Upper lobe of right lung (tissue), 1 donor: ENCODE measurements around the gene RIN3. TPM values are rescaled to one million over a fixed set of nuclear protein-coding genes. Genes with fewer than 3 reads are reported as not detected.

Experiments
- ATAC-seq: fragments of 200-7000 bp; cut with Tn5 transposase; one replicate; pipeline ENCODE4 v1.9.1; 2020; ENCODE audit warnings: mild to moderate bottlenecking, moderate library complexity
- DNase-seq: peaks from one replicate; pipeline ENCODE4 v3.0.0-alpha.2; 2020
- H3K27ac ChIP-seq: fragments of 200-600 bp; one replicate; pipeline ENCODE4 v1.8.0; 2022
- H3K27me3 ChIP-seq: fragments of 200-600 bp; one replicate; pipeline ENCODE4 v1.8.0; 2022; ENCODE audit warnings: mild to moderate bottlenecking
- H3K36me3 ChIP-seq: fragments of 200-600 bp; one replicate; pipeline ENCODE4 v1.8.0; 2022
- H3K4me1 ChIP-seq: fragments of 200-600 bp; one replicate; pipeline ENCODE4 v1.8.0; 2022
- H3K4me3 ChIP-seq: fragments of 200-600 bp; one replicate; pipeline ENCODE4 v1.8.0; 2022; ENCODE audit warnings: mild to moderate bottlenecking
- H3K9me3 ChIP-seq: fragments of 200-600 bp; one replicate; pipeline ENCODE4 v1.8.0; 2022
- intact Hi-C: fragments of 100-400 bp; cut with DNase I; formaldehyde crosslinking; loops from one replicate; pipeline ENCODE4 v1.11.0; 2022
- total RNA-seq: library from RNA; stranded (reverse); fragmentation: NEBNext Ultra II Directional; extraction: Animal tissue kit (Norgen Biotek cat#: 25700); gene quantifications from one replicate; pipeline ENCODE4 v1.2.1, GENCODE V29; 2021
- TF ChIP-seq, protein P1 (sequence below): fragments of 200-600 bp; IDR thresholded peaks from one replicate; pipeline ENCODE4 v1.8.0; 2022; ENCODE audit warnings: antibody characterized with exemption
- donor health status: DM: no; HTN: yes; CAD: no; lungs with severe emphysema.

RIN3 gene
- total RNA-seq, 1 donor from 2014 or later, result 56.0 TPM

DNA sequence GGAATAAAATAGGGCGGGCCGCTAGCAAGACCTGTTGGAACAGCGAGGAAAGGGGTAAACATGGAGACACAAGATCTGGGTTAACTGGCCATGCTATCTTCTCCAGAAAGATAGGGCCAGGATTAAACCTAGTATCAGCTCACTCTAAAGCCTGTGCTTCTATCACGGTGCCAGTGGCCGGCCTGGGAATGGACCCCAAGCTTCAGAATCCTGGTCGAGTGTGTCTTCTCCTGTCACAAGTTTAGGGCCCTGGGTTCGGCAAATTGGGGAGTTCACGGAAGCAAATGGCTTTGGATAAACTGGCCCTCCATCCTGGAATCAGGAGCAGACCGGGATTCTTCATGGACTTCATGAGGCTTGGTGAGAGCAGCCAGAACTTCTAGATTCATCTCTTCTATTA, 152.7 kb downstream of the RIN3 start:
- Histone ChIP-seq H3K4me3 (no peak overlapping the region), H3K27me3 (no peaks in the 10 kb centered on the region), H3K27ac (peak overlapping the region; percentile 42), H3K4me1 (peaks cover 17% of the 10 kb centered on the region), H3K36me3 (peaks cover 49% of the 10 kb centered on the region), H3K9me3 (no peaks in the 10 kb centered on the region)
- ATAC-seq (no peak), DNase-seq (no peak)
- intact Hi-C loops, result no loop called here
- TF ChIP-seq, protein P1, sequence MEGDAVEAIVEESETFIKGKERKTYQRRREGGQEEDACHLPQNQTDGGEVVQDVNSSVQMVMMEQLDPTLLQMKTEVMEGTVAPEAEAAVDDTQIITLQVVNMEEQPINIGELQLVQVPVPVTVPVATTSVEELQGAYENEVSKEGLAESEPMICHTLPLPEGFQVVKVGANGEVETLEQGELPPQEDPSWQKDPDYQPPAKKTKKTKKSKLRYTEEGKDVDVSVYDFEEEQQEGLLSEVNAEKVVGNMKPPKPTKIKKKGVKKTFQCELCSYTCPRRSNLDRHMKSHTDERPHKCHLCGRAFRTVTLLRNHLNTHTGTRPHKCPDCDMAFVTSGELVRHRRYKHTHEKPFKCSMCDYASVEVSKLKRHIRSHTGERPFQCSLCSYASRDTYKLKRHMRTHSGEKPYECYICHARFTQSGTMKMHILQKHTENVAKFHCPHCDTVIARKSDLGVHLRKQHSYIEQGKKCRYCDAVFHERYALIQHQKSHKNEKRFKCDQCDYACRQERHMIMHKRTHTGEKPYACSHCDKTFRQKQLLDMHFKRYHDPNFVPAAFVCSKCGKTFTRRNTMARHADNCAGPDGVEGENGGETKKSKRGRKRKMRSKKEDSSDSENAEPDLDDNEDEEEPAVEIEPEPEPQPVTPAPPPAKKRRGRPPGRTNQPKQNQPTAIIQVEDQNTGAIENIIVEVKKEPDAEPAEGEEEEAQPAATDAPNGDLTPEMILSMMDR, result no peak

DNA sequence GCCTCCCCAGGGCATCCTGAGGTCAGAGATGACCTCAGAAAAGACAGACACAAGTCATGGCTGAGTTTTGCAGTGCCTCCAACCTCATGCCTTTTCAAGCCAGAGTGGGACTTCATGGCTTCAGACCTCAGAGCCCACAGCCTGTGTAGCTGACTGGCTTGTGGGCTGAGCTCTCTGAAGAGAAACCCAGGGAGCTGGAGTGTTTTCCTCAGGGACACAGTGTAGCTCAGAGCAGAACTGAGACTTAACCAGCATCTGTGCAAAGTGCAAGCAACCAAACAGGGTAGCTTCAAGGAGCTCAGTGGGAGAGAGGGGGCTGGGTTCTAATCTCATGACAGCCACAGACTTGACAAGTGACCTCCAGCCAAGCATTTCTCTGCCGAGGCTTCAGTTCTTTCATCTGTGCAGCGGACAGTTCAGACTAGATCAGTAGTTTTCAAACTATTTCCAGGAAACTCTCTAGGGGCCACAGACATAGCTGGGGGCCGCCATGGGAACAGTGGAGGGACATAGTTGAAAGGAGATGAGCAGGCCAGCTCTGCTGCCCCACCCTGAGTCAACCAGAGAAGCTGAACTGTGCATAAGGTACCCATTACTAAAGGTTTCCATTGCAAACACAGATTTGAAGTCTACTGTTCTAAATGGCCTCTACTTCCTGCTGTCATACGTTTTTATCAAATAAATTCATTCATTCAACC, 154.8 kb downstream of the RIN3 start:
- no peaks in the 10 kb centered on the region for H3K9me3 ChIP-seq
- TF ChIP-seq, protein P1, result no peak
- intact Hi-C loops, result no loop called here
- H3K27ac ChIP-seq, result no peak overlapping the region
- H3K36me3 ChIP-seq, result peaks cover 30% of the 10 kb centered on the region
- H3K27me3 ChIP-seq, result no peaks in the 10 kb centered on the region
- no peak overlapping the region for H3K4me3 ChIP-seq
- ATAC-seq, result no peak
- peaks cover 17% of the 10 kb centered on the region for H3K4me1 ChIP-seq
- no peak for DNase-seq

DNA sequence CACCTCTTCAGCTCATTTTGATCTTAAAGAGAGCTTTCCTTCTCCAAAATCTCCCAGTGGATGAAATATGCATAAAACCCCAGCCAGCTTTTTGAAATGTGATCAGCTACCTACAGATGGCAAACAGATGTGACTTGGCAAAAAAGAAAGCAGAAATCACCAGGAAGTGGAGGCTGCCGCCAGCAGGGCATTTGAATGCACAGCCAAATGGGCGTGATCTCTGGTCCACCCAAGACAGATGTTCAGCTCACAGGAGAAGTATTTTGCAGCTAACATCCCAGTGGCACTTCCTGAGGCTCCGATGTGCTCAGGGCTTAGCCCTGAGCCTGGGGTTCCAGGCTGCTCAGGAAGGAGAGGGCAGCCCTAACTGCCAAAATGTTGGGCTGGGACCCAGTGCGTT, 156.6 kb downstream of the RIN3 start:
- ATAC-seq (peak; percentile 30), DNase-seq (no peak)
- Histone ChIP-seq H3K4me3 (no peak overlapping the region), H3K4me1 (peaks cover 17% of the 10 kb centered on the region), H3K9me3 (no peaks in the 10 kb centered on the region), H3K27ac (no peak overlapping the region), H3K36me3 (peaks cover 27% of the 10 kb centered on the region), H3K27me3 (no peaks in the 10 kb centered on the region)
- intact Hi-C loops, result no loop called here
- TF ChIP-seq, protein P1, result no peak

DNA sequence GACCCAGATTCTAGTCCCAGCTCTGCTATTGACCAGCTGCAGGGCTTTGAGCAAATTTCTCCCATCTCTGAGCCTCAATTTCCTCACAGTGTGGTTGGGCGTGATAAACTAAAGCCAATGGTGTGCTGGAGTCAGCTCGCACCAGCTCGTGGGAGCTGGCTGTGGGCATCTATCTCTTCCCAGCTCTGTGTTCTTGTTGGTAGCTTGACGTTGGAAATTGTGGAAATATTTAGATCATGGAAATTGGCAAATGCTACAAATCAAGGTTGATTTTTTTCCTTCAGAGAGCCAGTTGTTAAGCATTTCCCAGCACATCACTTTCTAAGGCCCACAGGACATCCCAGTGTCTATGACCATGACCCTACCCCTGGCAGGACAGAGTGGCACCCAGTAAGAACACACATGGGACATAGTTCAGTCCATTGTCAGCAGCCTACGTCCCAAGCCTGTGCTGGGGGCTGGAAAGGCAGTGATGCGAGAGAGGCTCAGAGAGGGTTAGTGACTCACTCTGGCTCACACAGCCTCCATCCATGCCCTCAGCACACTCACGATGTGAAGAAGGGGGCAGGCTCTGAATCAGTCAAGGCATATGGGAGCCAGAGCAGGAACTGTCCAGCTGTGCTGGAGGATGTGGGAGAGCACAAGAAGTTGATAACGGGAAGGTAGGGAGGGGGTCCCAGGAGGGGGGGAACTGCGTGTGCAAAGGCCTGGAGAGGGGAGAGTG, 157.2 kb downstream of the RIN3 start:
- intact Hi-C loops, result no loop called here
- peaks cover 17% of the 10 kb centered on the region for H3K4me1 ChIP-seq
- TF ChIP-seq, protein P1, result no peak
- H3K9me3 ChIP-seq, result no peaks in the 10 kb centered on the region
- H3K27me3 ChIP-seq, result no peaks in the 10 kb centered on the region
- no peak for ATAC-seq
- no peak overlapping the region for H3K4me3 ChIP-seq
- no peak overlapping the region for H3K27ac ChIP-seq
- peaks cover 26% of the 10 kb centered on the region for H3K36me3 ChIP-seq
- DNase-seq, result no peak

DNA sequence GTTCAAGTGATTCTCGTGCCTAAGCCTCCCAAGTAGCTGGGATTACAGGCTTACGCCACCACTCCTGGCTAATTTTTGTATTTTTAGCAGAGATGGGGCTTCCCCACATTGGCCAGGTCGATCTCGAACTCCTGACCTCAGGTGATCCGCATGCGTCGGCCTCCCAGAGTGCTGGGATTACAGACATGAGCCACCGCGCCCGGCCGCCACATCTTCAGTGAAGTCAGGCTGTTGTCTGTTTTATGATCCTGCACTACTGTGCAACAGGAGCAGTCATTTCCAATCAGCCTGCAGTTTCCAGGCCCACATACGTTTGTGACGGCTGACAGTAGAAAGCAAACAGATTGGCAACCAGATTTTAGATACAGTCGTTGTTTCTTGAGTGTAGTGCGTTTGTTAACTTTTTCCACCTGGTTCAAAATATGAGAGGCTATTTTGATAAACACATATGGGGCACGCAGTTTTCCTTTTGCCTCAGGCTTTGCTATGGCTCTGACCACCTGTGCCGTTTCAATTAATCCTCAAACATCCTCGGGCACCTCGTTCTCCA, 160.1 kb downstream of the RIN3 start:
- Histone ChIP-seq H3K27ac (no peak overlapping the region), H3K4me3 (no peak overlapping the region), H3K4me1 (peaks cover 14% of the 10 kb centered on the region), H3K36me3 (peaks cover 20% of the 10 kb centered on the region), H3K27me3 (no peaks in the 10 kb centered on the region), H3K9me3 (no peaks in the 10 kb centered on the region)
- intact Hi-C loops, result no loop called here
- ATAC-seq (no peak), DNase-seq (peak; percentile 29)
- TF ChIP-seq, protein P1, result no peak
